GM12875 (cell line): Measurements from ENCODE around the gene RXRA.

Experiments used
- H3K4me3 ChIP-seq: one replicate; pipeline ENCODE4 v1.5.1; 2011; ENCODE audit warnings: low read depth, low read length, control low read depth
- CTCF ChIP-seq: IDR thresholded peaks from 2 replicates; pipeline ENCODE4 v1.5.1; 2011; ENCODE audit warnings: low read depth, mild to moderate bottlenecking, control low read depth, inconsistent platforms, low read length, moderate library complexity, borderline replicate concordance; ENCODE audit not compliant: insufficient read depth

Gene RXRA

GRCh38 chr9:134340475-134341160 is 14.4 kb downstream of the RXRA start:
- TF ChIP-seq CTCF, result no peak
- H3K4me3 ChIP-seq, result no peak overlapping the region

DNA sequence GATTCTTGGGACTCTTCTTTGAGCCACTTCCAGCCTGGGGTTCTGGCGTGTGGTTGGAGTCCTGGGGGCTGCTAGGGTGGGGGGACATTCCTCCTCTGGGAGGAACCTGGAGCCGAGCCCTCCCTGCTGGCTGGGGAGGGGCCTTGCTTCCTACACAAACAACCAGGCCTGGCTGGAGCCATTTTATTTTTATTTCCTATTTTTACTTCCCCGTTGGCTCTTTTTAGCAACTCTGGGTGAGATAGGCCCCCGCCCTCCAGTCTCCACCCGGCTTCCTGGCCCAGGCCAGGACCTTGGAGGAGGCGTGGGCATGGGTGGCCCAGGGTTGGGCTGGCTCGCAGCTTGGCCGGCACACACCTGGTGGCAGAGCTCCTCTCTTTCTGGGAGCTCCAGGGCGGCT is 15.1 kb downstream of the RXRA start:
- no peak for TF ChIP-seq CTCF
- no peak overlapping the region for H3K4me3 ChIP-seq

DNA sequence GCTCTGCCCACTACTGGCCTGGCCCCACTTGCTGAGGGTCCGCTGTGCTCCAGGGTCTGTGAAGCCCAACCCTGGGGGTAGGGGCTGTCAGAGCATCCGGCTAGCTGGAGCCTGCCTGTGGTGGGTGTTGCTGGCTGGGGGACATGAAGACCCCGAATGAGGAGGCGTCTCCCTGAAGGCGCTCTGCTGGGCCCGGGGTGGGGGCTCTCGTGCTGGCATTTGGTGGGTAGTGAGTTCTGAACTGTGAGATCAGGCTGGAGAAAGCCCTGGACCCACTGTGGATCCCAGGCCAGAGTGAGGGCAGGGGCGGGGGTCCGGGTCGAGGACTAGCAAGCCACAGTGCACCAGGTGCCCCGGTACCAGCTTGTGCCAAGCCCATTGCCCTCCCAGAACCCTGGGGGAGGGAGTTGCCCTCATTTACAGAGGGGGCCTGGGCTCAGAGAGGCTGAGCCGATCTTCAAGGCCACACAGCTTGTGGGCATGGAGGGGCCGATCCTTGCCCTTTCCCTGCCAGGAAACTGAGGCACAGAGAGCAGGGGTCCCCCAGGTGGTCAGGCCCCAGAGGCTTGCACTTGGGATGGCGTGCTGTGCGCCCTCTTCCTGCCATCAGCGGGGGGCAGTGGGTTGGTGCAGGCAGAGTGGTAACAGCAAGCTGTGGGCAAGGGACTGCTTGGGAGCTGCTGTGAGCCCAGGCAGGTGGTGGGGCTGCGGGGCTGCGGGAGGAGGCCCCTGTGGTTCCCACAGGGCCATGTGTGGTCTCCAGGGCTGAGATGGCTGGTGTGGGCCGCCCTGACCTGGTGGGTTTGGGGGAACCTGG is 15.9 kb downstream of the RXRA start:
- no peak overlapping the region for H3K4me3 ChIP-seq
- no peak for TF ChIP-seq CTCF

DNA sequence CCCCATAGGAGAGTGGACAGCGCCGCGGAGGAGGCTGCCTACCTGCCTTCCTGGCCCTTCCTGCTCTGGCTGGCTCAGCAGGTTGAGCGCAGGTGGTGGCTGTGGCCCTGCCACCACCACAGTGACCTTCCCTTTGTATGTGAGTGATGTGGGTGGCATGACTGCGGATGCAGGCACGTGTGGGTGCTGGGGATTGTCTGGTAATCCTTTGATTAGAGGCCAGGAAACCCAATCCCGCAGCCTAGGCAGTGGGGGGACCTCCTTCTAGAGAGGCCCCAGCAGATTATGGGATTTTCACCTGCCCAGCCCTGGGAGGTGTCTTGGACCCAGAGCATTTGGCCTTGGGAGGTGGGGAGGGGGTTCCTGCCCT is 16.5 kb downstream of the RXRA start:
- no peak overlapping the region for H3K4me3 ChIP-seq
- no peak for TF ChIP-seq CTCF

- no peak overlapping the region for H3K4me3 ChIP-seq
- TF ChIP-seq CTCF, result no peak
Observed at GRCh38 chr9:134343637-134344036, 17.4 kb downstream of the RXRA start.

DNA sequence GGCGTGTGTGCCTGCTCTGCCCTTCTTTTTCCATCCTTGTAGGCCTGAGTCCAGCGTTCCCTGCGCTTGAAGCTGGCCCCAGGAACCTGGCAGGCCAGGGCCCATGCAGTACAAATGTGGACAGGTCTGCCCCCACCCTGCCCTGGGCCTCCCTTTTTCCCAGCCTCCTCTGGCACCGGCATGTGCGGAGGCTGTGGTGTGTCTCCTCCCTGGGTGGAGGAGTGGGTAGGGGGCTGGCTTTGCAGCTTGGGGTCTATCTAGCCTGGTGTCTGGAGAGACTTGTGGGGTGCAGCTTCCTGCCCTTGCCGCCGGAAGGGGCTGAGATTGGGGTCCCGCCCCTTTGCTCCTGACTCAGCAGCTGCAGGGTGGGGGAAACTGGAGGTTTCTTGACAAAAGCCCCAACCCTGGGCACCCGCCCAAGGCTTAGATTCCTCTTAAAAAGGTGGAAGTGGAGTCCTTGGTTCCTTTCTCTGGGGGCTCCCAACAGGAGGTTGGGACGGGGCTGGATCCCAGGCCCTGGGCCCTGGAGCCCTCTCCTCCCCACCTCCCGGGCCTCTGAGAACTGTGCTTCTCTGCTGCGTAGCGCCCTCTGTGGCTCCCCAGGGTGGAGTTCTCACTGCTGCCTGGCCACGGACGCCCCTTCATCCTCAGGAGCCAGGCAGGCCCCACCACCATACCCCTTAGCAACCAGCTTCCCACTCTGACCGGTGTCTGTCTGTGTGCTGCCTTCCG is 18.0 kb downstream of the RXRA start:
- peak; percentile 10; the same call in 1 of the 2 replicates for TF ChIP-seq CTCF
- no peak overlapping the region for H3K4me3 ChIP-seq
